HG03432 (cell line): Measurements from ENCODE around the gene BDP1.
"Not testable (repeated sequence)": the region's sequence is repeated elsewhere in the genome, so short reads cannot be mapped to it uniquely, and the experiment has no call there.

Experiments
- ATAC-seq: cut with Tn5 transposase; IDR thresholded peaks from one replicate; pipeline ENCODE4 v1.9.1; 2021; ENCODE audit warnings: mild to moderate bottlenecking, moderate library complexity; ENCODE audit not compliant: unreplicated experiment

BDP1 gene

DNA sequence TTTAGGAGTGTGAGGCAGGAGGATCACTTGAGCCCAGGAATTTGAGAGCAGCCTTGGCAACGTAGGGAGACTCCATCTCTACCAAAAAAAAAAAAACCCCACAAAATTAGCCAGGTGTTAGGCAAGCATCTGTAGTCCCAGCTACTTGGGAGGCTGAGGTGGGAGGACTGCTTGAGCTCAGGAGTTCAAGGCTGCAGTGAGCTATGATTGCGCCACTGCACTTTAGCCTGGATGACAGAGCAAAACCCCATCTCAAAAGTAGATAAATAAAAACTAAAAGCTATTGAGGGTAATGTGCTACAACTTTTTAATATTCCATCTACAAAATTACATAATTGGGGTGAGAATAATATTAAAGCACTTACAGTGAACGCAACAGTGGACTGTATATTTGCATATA, 5.9 kb downstream of the BDP1 start:
- no peak for ATAC-seq

DNA sequence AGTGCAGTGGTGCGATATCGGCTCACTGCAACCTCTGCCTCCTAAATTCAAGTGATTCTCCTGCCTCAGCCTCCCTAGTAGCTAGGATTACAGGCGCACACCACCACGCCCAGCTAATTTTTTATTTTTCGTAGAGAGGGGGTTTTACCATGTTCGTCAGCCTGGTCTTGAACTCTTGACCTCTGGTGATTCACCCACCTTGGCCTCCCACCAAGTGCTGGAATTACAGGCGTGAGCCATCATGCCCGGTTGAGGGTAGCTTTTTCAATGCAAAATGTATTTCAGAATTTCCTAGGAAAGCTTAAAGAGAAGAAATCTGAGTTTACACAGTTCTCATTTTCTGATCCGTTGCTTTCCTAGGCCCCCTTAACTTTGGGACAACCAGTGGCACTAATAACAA, 15.7 kb downstream of the BDP1 start:
- no peak for ATAC-seq

DNA sequence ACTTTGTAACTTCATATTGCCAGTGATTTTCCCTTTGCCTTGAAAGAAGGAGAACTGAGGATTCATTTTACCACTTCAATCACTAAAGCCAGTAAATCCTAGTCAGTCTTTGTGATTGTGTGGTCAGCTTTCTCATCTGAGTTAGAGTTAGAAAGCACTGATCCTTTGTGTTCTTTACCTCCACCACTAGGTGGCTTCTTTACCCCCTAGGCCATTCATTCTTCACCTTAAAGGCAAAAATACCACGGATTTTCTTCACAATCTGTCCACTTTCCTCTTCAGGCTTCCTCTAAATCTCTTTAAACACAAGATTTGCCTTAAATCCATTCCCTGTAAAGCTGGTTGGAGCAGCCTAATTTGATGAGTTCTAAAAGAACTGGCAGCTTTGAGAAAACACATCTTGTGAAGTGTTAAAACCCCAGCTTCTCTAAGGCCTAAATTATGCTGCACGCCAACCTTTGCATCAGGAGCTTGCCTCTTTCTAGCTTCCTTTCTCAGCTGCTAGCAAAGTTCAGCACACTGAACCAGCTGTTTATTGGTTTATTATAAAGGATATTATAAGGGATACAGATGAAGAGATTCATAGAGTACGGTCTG, 20.4 kb downstream of the BDP1 start:
- no peak for ATAC-seq

DNA sequence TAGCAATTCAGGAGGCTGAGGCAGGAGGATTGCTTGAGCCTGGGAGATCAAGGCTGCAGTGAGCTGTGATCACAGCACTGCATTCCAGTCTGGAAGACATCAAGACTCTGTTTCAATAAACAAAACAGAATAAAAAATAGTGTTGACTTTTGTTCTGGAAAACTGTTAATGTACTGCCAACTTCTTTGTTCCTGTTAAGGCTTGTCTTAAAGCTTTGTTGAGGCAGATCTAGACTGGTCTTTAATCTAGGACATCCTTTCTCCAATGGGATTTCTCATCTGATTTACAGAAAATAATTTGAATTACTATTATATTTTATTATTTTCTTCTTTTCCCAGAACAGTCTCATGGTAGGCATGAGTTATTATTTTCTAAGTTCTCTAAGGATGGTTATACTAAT, 26.0 kb downstream of the BDP1 start:
- no peak for ATAC-seq

DNA sequence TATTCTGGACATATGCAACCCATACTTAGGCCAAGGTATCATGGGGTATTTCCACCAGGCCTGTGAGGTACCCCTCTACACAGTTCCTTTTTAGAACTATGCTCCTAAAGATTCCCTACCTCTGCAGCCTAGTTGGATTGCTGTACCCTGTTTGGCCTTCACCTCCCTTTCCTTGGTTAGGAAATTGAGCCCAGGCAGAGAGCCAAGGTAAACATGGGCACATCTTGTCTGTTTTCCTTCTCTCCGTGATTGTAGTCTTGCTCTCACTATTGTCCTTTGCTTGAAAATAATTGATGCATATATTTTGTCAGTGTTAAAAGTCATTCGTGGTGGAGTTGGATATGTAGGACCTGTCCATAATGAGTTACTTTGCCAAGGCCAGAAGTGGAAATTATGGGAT, 26.7 kb downstream of the BDP1 start:
- no peak for ATAC-seq

DNA sequence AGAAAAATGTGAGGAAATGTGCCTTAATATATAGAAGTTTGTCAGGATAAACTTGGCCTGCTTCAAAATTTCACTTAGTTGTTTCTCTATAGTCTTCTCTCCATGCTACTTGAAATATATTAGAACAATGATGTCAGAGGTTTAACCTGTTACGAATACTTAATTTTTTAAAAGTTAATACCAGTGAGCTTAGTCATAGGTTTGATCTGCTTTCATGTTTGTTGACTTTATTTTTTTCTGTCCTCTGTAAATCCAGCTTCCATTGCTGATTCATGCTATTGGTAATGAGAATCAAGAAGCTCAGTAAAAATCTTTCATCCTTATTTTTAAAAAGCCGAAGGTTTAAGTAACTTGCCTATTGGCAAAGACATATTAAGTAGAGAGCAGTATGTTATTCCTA, 27.9 kb downstream of the BDP1 start:
- ATAC-seq = no peak

DNA sequence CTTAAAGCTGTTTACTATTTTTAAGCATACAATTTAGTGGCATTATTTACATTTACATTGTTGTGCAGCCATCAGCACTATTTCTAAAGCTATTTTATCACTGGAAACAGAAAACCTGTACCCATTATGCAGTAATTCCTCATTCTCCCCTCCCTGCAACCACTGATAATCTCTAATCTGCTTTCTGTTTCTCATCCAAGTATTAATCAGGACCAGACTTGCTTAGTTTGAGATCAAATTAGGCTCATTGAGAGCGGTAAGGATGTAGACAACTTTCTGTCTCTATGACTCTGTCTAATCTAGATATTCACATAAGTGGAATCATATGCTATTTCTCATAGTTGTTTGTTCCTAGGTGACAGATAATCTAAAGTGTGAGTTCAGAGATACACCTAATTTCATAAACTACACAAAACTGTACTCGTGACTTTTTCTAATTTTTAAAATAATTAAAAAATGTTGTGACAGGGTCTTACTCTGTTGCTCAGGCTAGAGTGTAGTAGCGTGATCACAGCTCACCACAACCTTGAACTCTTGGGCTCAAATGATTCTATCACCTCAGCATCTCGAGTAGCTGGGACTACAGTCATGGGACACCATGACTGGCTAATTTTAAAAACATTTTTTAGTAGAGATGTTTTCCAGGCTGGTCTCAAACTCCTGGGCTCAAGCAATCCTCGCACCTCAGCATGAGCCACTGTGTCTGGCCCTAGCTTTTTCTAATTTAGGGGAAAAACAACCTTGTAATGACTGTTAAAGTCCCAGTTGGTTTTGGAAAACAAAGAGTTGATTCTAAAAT, 37.6 kb downstream of the BDP1 start:
- ATAC-seq = no peak

DNA sequence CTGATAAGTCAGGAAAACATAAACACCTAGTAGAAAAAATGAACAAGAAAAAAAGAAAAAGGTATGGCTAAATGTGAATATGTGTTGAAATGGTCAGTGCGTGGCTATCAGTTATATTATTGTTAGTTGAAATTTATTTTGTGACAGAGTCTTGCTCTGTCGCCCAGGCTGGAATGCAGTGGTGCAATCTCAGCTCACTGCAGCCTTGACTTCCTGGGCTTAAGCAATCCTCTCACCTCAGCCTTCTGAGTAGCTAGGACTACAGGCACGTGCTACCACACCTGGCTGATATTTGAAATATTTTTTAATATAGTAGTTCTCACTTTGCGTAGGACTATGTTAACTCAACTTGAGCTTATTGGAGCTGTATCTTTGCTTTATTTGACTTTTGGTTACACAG, 38.8 kb downstream of the BDP1 start:
- not testable (repeated sequence) for ATAC-seq

DNA sequence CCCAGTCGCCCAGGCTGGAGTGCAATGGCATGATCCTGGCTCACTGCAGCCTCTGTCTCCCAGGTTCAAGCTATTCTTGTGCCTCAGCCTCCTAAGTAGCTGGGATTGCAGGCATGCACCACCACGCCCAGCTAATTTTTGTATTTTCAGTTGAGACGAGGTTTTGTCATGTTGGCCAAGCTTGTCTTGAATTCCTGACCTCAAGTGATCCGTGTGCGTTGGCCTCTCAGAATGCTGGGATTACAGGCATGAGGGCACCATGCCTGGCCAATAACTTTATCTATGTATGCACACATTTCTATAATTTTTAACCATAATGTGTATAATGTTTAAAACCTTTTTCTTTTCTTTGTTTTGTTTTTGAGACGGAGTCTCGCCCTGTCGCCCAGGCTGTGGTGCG, 43.3 kb downstream of the BDP1 start:
- not testable (repeated sequence) for ATAC-seq

DNA sequence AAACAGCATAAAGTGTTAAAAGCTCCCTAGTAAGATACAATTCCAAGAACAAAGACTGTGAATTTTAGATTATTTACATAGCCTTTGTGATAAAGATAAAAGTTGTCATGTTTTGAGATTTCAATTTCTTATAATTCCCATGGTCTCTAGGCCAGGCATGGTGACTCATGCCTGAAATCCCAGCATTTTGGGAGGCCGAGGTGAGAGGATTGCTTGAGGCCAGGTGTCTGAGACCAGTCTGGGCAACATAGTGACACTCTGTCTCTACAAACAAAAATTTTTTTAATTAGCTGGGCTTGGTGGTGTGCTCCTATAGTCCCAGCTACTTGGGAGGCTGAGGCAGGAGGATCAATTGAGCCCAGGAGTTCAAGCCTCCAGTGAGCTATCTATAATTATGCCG, 48.1 kb downstream of the BDP1 start:
- no peak for ATAC-seq

DNA sequence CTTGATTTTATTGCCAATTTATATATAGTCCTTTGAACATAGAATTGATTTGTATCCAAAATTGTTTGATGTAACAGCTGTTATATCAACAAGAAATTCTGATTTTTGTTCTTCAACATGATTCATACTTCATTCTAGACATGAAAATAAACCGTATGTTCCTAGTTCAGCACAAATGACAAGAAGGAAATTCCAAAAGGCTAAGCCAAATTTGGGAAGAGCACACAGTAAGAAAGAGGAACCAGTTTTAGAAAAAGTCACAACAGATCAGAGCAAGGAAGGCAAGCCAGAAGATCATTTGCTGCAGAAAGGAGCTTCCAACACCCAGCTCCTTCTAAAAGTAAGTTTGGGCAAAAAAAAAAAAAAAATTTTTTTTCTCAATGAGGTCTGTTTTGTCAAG, 66.7 kb downstream of the BDP1 start:
- no peak for ATAC-seq

DNA sequence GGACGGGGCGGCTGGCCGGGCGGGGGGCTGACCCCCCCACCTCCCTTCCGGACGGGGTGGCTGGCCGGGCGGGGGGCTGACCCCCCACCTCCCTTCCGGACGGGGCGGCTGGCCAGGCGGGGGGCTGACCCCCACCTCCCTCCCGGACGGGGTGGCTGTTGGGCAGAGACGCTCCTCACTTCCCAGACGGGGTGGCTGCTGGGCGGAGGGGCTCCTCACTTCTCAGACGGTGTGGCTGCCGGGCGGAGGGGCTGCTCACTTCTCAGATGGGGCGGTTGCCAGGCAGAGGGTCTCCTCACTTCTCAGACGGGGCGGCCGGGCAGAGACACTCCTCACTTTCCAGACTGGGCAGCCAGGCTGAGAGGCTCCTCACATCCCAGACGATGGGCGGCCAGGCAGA, 70.2 kb downstream of the BDP1 start:
- not testable (repeated sequence) for ATAC-seq

DNA sequence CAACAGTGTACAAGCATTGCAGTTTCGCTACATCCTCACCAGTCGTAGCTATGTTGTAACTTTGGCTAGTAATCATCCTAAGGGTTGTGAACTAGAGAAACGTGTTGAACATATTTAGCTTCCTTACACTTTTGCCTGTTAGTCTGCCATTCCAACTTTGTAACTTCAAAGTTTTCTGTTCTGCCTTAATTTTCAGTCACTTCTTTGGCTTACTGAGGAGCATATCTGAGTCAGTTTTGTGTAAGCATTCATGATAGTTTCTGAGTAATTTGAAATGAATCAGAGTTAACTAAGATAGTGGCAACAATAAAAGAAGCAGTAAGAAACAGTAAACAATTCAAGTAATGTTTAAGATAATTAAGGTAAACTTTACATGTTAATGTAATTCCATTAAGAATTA, 72.8 kb downstream of the BDP1 start:
- no peak for ATAC-seq

DNA sequence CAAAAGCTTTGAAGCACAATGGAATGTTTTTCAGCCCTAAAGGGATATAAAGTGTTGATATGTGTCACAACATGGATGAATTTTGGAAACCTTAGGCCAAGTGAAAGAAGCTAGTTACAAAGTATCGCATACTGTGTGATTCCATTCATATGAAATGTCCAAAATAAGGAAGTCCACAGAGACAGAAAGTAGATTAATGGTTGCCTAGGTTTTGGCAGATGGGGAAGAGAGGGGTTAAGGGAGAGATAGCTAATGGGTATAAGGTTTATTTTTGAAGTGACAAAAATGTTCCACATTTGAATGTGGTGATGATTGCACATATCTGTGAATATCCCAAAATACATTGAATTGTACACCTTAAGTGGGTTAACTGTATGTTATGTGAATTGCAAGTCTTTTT, 74.2 kb downstream of the BDP1 start:
- no peak for ATAC-seq

DNA sequence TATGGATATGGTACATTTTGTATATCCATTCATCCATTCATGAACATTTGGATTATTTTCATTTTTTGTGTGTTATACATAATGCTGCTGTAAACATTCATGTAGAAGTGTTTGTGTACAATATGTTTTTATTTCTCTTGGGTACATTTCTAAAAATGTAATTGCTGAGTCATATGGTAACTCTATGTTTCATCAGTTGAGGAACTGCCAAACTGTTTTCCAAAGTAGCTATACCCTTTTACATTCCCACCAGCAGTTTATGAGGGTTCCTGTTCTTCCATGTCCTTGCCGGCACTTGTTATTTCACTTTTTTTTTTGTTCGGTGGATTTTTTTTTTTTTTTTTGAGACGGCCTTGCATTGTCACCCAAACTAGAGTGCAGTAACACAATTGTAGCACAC, 77.7 kb downstream of the BDP1 start:
- no peak for ATAC-seq

DNA sequence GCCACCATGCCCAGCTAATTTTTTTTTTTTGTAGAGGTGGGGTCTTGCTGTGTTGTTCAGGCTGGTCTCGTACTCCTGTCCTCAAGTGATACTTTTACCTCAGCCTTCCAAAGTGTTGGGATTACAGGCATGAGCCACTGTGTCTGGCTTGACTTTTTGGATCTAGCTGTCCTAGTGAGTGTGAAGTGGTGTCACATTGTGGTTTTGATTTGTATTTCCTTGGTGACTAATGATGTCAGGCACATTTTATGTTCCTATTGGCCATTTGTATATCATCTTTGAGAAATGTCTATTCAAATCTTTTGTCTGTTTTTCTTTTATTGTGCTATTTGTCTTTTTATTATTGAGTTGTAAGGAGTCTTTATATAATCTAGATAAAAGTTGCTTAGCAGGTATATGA, 78.2 kb downstream of the BDP1 start:
- no peak for ATAC-seq

DNA sequence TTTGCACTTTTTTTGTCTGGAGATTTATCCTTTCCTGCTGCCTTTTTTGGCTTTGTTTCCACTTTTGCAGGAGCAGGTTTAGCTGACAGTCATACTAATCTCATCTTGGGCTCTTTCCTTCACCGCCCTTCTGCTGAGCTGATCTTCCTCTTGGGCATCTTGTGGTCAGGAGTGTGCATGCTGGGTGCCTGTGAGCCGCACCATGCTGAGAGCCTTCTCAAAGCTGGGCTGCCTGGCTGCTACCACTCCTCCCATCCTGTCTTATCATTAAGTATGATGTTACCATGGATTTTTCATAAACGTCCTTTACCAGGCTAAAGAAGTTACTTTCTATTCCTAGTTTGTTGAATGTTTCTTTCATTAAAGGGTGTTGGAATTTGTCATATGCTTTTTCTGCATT, 82.2 kb downstream of the BDP1 start:
- ATAC-seq = no peak

DNA sequence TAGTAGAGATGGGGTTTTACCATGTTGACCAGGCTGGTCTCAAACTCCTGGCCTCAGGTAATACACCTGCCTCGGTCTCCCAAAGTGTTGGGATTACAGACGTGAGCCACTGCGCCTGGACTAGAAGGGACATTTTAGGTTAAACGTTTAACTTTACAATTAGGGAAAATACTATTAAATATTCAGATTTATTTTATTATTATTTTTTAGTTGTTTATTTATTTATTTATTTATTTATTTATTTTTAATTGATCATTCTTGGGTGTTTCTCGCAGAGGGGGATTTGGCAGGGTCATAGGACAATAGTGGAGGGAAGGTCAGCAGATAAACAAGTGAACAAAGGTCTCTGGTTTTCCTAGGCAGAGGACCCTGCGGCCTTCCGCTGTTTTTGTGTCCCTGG, 95.4 kb downstream of the BDP1 start:
- ATAC-seq = not testable (repeated sequence)

DNA sequence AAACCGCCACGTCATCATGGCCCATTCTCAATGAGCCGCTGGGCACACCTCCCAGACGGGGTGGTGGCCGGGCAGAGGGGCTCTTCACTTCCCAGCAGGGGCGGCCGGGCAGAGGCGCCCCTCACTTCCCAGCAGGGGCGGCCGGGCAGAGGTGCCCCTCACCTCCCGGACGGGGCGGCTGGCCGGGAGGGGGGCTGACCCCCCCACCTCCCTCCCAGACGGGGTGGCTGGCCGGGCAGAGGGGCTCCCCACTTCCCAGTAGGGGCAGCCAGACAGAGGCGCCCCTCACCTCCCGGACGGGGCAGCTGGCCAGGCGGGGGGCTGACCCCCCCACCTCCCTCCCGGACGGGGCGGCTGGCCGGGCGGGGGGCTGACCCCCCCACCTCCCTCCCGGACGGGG, 96.1 kb downstream of the BDP1 start:
- not testable (repeated sequence) for ATAC-seq

DNA sequence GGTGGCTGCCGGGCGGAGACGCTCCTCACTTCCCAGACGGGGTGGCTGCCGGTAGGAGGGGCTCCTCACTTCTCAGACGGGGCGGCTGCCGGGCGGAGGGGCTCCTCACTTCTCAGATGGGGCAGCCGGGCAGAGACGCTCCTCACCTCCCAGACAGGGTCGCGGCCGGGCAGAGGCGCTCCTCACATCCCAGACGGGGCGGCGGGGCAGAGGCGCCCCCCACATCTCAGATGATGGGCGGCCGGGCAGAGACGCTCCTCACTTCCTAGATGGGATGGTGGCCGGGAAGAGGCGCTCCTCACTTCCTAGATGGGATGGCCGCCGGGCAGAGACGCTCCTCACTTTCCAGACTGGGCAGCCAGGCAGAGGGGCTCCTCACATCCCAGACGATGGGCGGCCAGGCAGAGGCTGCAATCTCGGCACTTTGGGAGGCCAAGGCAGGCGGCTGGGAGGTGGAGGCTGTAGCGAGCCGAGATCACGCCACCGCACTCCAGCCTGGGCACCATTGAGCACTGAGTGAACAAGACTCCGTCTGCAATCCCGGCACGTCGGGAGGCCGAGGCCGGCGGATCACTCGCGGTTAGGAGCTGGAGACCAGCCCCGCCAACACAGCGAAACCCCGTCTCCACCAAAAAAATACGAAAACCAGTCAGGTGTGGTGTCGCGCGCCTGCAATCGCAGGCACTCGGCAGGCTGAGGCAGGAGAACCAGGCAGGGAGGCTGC, 96.7 kb downstream of the BDP1 start:
- ATAC-seq = not testable (repeated sequence)

DNA sequence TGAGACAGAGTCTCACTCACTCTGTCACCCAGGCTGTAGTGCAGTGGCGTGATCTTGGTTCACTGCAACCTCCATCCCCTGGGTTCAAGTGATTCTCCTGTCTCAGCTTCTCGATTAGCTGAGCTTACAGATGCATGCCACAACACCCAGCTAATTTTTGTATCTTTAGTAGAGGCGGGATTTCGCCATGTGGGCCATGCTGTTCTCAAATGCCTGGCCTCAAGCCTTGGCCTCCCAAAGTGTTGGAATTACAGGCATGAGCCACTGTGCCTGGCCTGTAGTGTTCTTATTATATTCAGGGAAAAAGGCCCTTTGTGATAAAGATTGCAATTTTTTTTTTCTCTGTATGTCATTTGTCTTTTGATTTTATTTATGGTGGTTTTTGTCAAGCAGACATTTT, 107.7 kb downstream of the BDP1 start:
- no peak for ATAC-seq

DNA sequence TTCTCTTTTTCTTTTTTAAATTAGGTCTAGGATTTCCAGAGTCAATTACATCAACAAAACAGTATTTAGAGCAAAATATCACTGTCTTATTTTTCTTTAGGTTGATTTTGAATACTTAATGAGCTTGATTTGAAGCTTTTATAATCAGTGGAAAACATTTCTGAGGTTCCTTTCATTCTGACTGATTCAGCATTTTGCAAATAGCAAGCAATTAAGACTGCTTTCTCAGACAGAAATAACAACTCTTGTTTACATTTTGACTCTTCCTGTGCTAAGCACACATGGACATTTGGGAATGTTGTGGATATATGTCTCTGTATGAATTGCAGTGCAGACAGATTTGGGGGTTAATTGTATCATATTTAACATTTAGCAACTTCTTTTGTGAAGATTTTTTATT, 109.4 kb downstream of the BDP1 start:
- no peak for ATAC-seq
